ENCODE measurements around the gene PLCD3.
A peak's percentile ranks its signal among the peaks of the same experiment; 100 is the strongest.

The PLCD3 gene

GRCh38 chr17:45081047-45081703, 51.1 kb downstream of the PLCD3 start:
- no peak overlapping the region for H3K4me3 ChIP-seq (ENCODE audit: low read depth, low read length)
- TF ChIP-seq CTCF (IDR thresholded peaks at IDR 0.05; ENCODE audit: low read depth, low read length) (no peak), MAX (IDR thresholded peaks at IDR 0.05; ENCODE audit: low read depth, low read length) (no peak), POLR2A (IDR thresholded peaks at IDR 0.05; ENCODE audit: extremely low read depth, insufficient read length) (no peak), MYC (IDR thresholded peaks at IDR 0.05; ENCODE audit: low read depth, low read length) (no peak)
- no peak for DNase-seq (ENCODE audit: low read depth)

- TF ChIP-seq POLR2A (IDR thresholded peaks at IDR 0.05; ENCODE audit: extremely low read depth, insufficient read length) (no peak), MYC (IDR thresholded peaks at IDR 0.05; ENCODE audit: low read depth, low read length) (no peak), CTCF (IDR thresholded peaks at IDR 0.05; ENCODE audit: low read depth, low read length) (no peak), MAX (IDR thresholded peaks at IDR 0.05; ENCODE audit: low read depth, low read length) (no peak)
- H3K4me3 ChIP-seq (ENCODE audit: low read depth, low read length), result no peak overlapping the region
- peak; percentile 80 for DNase-seq (ENCODE audit: low read depth)
Measured at GRCh38 chr17:45077643-45078042, 54.7 kb downstream of the PLCD3 start.

- DNase-seq (ENCODE audit: low read depth), result peak; percentile 79
- H3K4me3 ChIP-seq (ENCODE audit: low read depth, low read length), result no peak overlapping the region
- TF ChIP-seq MYC (IDR thresholded peaks at IDR 0.05; ENCODE audit: low read depth, low read length) (peak; percentile 49; the same call in 1 of the 2 replicates), POLR2A (IDR thresholded peaks at IDR 0.05; ENCODE audit: extremely low read depth, insufficient read length) (no peak), MAX (IDR thresholded peaks at IDR 0.05; ENCODE audit: low read depth, low read length) (peak; percentile 40), CTCF (IDR thresholded peaks at IDR 0.05; ENCODE audit: low read depth, low read length) (no peak)
Measured at GRCh38 chr17:45073414-45074070, 58.8 kb downstream of the PLCD3 start.

GRCh38 chr17:45070809-45071208, 61.5 kb downstream of the PLCD3 start:
- DNase-seq (ENCODE audit: low read depth), result no peak
- TF ChIP-seq CTCF (IDR thresholded peaks at IDR 0.05; ENCODE audit: low read depth, low read length), result no peak
- TF ChIP-seq POLR2A (IDR thresholded peaks at IDR 0.05; ENCODE audit: extremely low read depth, insufficient read length), result no peak
- no peak for TF ChIP-seq MAX (IDR thresholded peaks at IDR 0.05; ENCODE audit: low read depth, low read length)
- no peak for TF ChIP-seq MYC (IDR thresholded peaks at IDR 0.05; ENCODE audit: low read depth, low read length)

GRCh38 chr17:45070001-45070400, 62.3 kb downstream of the PLCD3 start:
- no peak overlapping the region for H3K4me3 ChIP-seq (ENCODE audit: low read depth, low read length)
- DNase-seq (ENCODE audit: low read depth), result no peak
- TF ChIP-seq MAX (IDR thresholded peaks at IDR 0.05; ENCODE audit: low read depth, low read length) (no peak), CTCF (IDR thresholded peaks at IDR 0.05; ENCODE audit: low read depth, low read length) (no peak), POLR2A (IDR thresholded peaks at IDR 0.05; ENCODE audit: extremely low read depth, insufficient read length) (no peak), MYC (IDR thresholded peaks at IDR 0.05; ENCODE audit: low read depth, low read length) (no peak)

More at GRCh38 chr17:45070809-45071208, 61.5 kb downstream of the PLCD3 start:
- no peak overlapping the region for H3K4me3 ChIP-seq (ENCODE audit: low read depth, low read length)
